Mucosa of descending colon (tissue), 3 donors: ENCODE results near the gene MAST4. TPM values are rescaled to one million over a fixed set of nuclear protein-coding genes. Genes with fewer than 3 reads are reported as not detected.

Experiments
- ATAC-seq: fragments of 200-7000 bp; cut with Tn5 transposase; one replicate; pipeline ENCODE4 v1.9.1; 2020; ENCODE audit warnings: mild to moderate bottlenecking, moderate library complexity
- DNase-seq, 3 donors: peaks; one replicate each; pipeline ENCODE4 v3.0.0-alpha.2; 2020
- H3K36me3 ChIP-seq: fragments of 200-600 bp; one replicate; pipeline ENCODE4 v1.8.0; 2021; ENCODE audit warnings: low read depth, mild to moderate bottlenecking
- H3K4me1 ChIP-seq: fragments of 200-600 bp; one replicate; pipeline ENCODE4 v1.8.0; 2021; ENCODE audit warnings: low read depth, mild to moderate bottlenecking
- H3K4me3 ChIP-seq: fragments of 200-600 bp; one replicate; pipeline ENCODE4 v1.8.0; 2021; ENCODE audit warnings: mild to moderate bottlenecking
- H3K9me3 ChIP-seq: fragments of 200-600 bp; one replicate; pipeline ENCODE4 v1.8.0; 2021; ENCODE audit warnings: mild to moderate bottlenecking
- intact Hi-C, 2 donors: fragments of 100-400 bp; cut with DNase I in 1 of 2; cut with micrococcal nuclease in 1 of 2; formaldehyde crosslinking; loops; one replicate each; pipeline versions ENCODE4 v1.11.0 to v1.11.1; 2022; cut with DNase I, micrococcal nuclease
- total RNA-seq, 3 donors: library from RNA; stranded (reverse); fragmentation: NEBNext Ultra II Directional in 2 of 3; extraction: Animal tissue kit (Norgen Biotek cat#: 25700) in 2 of 3; gene quantifications; one replicate each; pipeline versions ENCODE4 v1.2.1 to v1.2.4, GENCODE V29; 2021 to 2023
- TF ChIP-seq, protein P1 (sequence below): fragments of 200-600 bp; IDR thresholded peaks from one replicate; pipeline ENCODE4 v1.8.0; 2022; ENCODE audit warnings: antibody characterized with exemption, mild to moderate bottlenecking
- donor health status: DM: no; HTN: no; CAD: no; lungs with moderate emphysema.
- donor health status: DM: no; HTN: no; CAD: no.
- donor health status: DM: no; HTN: yes; CAD: no.

The MAST4 gene
- total RNA-seq, 3 donors from 2014 or later, result 16.2 to 34.0 (median 22.5) TPM

DNA sequence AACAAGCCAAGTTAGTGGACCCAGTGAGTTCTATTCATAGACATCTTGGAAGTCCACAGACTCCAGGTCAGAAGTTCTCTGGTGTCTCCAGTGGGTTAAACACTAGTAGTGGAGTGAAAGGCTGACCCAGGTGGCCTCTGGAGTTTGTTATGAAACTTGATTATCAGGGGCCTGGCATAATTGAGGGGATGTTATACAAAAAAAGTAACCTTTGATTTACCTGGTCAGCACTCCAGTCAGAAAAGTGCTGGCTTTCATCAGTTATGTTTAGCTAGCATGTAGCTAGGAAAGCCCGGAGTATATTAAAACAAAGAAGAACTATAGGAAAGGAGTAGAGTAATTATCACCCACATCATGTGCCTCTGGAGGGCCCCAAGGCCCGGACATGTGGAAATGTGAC lies 429.3 kb downstream of the MAST4 start:
- TF ChIP-seq, protein P1, sequence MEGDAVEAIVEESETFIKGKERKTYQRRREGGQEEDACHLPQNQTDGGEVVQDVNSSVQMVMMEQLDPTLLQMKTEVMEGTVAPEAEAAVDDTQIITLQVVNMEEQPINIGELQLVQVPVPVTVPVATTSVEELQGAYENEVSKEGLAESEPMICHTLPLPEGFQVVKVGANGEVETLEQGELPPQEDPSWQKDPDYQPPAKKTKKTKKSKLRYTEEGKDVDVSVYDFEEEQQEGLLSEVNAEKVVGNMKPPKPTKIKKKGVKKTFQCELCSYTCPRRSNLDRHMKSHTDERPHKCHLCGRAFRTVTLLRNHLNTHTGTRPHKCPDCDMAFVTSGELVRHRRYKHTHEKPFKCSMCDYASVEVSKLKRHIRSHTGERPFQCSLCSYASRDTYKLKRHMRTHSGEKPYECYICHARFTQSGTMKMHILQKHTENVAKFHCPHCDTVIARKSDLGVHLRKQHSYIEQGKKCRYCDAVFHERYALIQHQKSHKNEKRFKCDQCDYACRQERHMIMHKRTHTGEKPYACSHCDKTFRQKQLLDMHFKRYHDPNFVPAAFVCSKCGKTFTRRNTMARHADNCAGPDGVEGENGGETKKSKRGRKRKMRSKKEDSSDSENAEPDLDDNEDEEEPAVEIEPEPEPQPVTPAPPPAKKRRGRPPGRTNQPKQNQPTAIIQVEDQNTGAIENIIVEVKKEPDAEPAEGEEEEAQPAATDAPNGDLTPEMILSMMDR, result no peak
- no peaks in the 10 kb centered on the region for H3K4me1 ChIP-seq
- intact Hi-C loops, result no loop called here
- no peaks in the 10 kb centered on the region for H3K36me3 ChIP-seq
- no peak for DNase-seq
- H3K4me3 ChIP-seq, result no peak overlapping the region
- no peaks in the 10 kb centered on the region for H3K9me3 ChIP-seq
- ATAC-seq, result no peak

DNA sequence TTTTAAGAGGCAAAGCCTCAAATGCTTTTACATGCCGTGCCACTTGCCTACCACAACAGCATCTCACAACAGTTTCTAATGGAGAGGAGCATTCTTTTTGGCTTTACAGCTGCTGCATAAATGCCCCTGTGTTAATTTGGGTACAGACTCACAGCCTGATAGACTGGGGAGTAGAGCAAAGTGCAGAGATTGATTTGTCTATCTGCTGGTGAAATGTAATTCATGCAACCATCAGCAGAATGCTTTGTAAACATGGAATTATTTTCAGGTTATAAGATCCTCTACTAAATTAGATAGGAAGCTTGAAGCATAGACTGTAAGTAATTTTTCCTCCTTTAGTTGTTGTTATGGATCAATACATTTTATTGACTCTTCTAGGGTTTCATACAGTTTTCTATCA lies 430.1 kb downstream of the MAST4 start:
- intact Hi-C loops, result no loop called here
- Histone ChIP-seq H3K36me3 (no peaks in the 10 kb centered on the region), H3K9me3 (no peaks in the 10 kb centered on the region), H3K4me1 (no peaks in the 10 kb centered on the region), H3K4me3 (no peak overlapping the region)
- ATAC-seq (no peak), DNase-seq (no peak)
- TF ChIP-seq, protein P1, result no peak

DNA sequence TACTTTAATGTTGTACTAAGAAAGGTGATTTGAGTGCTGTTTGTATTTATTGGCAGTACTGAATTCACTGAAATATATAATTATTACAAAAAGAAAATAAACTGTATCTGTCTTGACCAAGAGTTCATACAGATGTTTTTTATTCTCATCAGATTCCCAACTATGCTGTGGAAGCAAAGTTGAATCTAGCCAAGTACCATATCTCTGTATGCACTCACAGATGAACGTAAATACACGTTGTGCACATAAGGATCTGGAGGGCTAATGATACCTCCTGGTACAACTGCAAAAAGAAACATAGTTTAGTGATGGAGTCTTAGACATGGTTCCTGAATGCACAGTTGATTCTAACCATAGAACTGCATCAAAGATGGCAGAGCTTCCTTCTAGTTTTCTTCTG lies 431.0 kb downstream of the MAST4 start:
- DNase-seq (no peak), ATAC-seq (no peak)
- Histone ChIP-seq H3K4me3 (no peak overlapping the region), H3K4me1 (no peaks in the 10 kb centered on the region), H3K36me3 (no peaks in the 10 kb centered on the region), H3K9me3 (no peaks in the 10 kb centered on the region)
- TF ChIP-seq, protein P1, result no peak
- intact Hi-C loops, result no loop called here

DNA sequence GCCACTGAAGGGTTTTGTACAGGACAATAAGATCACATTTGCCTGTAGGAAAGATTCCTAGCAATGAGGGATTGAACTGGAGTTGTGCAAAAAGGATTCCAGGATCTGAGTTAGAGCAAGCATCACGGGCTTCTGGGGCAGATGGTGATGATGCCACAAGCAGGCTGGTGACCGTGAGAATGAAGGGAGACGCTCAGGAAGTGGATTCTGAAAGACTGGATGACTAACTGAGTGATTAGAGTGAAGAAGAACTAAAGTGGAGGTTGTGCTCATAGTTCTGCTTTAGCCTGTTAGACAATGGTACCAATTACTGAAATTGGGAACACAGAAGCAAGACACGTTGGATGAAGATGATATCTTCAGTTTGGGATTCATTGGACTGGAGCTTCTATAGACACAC lies 432.2 kb downstream of the MAST4 start:
- TF ChIP-seq, protein P1, result no peak
- ATAC-seq, result no peak
- intact Hi-C loops, result no loop called here

DNA sequence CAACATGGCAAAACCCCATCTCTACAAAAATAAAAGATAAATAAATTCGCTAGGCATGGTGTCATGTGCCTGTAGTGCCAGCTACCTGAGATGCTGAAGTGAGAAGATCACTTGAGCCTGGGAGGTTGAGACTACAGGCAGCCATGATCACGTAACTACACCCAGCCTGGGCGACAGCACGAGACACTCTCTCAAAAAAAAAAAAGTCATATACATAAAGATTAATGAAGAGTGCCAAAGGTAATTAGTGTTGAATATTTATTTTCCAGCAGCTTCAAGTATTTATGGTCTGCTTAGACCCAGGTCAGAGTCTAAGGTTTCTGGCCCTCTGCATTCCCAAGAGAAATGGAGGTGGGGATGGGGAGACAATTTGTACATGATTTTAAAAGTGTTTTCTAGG lies 432.7 kb downstream of the MAST4 start:
- intact Hi-C loops, result no loop called here

More for the DNA sequence above, 432.2 kb downstream of the MAST4 start:
- DNase-seq, result no peak
- Histone ChIP-seq H3K4me1 (no peaks in the 10 kb centered on the region), H3K4me3 (no peak overlapping the region), H3K36me3 (no peaks in the 10 kb centered on the region), H3K9me3 (no peaks in the 10 kb centered on the region)

More for the DNA sequence above, 432.7 kb downstream of the MAST4 start:
- TF ChIP-seq, protein P1, result no peak
- Histone ChIP-seq H3K4me3 (no peak overlapping the region), H3K36me3 (no peaks in the 10 kb centered on the region), H3K4me1 (no peaks in the 10 kb centered on the region), H3K9me3 (no peaks in the 10 kb centered on the region)
- DNase-seq (no peak), ATAC-seq (no peak)
